Neural progenitor cell (in vitro differentiated cells): ENCODE data around the gene C10orf88.
"Not testable (repeated sequence)": the region's sequence is repeated elsewhere in the genome, so short reads cannot be mapped to it uniquely, and the experiment has no call there.

ENCODE experiments used
- EZH2phosphoT487 ChIP-seq: fragments of 200-600 bp; sonication (generic); IDR thresholded peaks from 2 replicates; pipeline ENCODE4 v1.6.1; 2017; ENCODE audit warnings: antibody characterized with exemption
- TF ChIP-seq, protein P1 (sequence below): fragments of 200-600 bp; sonication (generic); IDR thresholded peaks from 2 replicates; pipeline ENCODE4 v1.5.1; 2017; ENCODE audit warnings: antibody characterized with exemption, mild to moderate bottlenecking

DNA sequence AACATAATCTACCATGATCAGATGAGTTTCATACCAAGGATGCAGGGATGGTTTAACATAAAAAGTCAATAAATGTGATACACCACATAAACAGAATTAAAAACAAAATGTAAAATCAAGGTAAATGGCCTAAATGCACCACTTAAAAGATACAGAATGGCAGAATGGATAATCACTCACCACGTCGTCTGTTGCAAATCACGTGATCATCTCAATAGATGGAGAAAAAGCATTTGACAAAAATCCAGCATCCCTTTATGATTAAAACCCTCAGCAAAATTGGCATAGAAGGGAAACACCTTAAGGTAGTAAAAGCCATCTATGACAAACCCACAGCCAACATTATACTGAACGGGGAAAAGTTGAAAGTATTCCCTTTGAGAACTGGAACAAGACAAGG, 50.2 kb downstream of the C10orf88 start:
- TF ChIP-seq, protein P1, sequence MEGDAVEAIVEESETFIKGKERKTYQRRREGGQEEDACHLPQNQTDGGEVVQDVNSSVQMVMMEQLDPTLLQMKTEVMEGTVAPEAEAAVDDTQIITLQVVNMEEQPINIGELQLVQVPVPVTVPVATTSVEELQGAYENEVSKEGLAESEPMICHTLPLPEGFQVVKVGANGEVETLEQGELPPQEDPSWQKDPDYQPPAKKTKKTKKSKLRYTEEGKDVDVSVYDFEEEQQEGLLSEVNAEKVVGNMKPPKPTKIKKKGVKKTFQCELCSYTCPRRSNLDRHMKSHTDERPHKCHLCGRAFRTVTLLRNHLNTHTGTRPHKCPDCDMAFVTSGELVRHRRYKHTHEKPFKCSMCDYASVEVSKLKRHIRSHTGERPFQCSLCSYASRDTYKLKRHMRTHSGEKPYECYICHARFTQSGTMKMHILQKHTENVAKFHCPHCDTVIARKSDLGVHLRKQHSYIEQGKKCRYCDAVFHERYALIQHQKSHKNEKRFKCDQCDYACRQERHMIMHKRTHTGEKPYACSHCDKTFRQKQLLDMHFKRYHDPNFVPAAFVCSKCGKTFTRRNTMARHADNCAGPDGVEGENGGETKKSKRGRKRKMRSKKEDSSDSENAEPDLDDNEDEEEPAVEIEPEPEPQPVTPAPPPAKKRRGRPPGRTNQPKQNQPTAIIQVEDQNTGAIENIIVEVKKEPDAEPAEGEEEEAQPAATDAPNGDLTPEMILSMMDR: not testable (repeated sequence)
- not testable (repeated sequence) for TF ChIP-seq EZH2phosphoT487
